Neural progenitor cell (in vitro differentiated cells): ENCODE results near the gene XAGE1A.

ENCODE experiments used
- EZH2 ChIP-seq: fragments of 200-600 bp; sonication (generic); IDR thresholded peaks from 2 replicates; pipeline ENCODE4 v1.6.1; 2017; ENCODE audit warnings: antibody characterized with exemption, mild to moderate bottlenecking, moderate library complexity
- TF ChIP-seq, protein P1 (sequence below): fragments of 200-600 bp; sonication (generic); IDR thresholded peaks from 2 replicates; pipeline ENCODE4 v1.5.1; 2017; ENCODE audit warnings: antibody characterized with exemption, mild to moderate bottlenecking

DNA sequence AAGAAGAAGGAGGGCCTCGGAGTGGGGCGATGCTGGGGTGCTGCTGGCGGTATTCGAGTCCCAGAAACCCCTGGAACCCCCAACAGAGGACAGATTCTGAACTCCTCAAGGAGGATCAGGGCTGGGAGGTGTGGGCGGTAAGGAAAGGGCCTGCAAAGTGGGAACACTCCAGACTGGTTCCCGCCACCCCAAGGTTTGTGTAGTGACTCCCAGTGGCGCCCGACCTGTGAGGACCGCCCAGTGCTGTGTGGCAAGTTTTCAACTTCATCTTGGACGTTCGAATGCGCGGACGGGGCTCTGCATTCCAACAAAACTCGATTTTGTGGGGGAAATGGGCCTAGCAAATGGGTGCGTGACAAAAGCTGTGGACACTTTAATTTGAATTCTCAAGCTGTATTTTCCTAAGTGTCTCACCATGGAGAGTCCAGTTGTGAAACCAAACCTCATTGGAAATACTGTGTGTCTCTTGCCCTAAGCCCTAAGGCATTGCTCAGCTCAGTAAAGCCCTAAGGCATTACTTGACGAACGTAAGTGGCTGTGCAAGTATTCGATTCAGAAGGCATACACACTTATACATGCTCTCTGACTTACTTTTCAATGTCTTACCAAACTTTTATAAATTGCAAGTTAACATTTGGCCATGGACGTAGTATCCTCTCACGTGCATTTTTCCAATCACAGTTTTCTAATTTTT is 48.7 kb downstream of the XAGE1A start:
- TF ChIP-seq, protein P1, sequence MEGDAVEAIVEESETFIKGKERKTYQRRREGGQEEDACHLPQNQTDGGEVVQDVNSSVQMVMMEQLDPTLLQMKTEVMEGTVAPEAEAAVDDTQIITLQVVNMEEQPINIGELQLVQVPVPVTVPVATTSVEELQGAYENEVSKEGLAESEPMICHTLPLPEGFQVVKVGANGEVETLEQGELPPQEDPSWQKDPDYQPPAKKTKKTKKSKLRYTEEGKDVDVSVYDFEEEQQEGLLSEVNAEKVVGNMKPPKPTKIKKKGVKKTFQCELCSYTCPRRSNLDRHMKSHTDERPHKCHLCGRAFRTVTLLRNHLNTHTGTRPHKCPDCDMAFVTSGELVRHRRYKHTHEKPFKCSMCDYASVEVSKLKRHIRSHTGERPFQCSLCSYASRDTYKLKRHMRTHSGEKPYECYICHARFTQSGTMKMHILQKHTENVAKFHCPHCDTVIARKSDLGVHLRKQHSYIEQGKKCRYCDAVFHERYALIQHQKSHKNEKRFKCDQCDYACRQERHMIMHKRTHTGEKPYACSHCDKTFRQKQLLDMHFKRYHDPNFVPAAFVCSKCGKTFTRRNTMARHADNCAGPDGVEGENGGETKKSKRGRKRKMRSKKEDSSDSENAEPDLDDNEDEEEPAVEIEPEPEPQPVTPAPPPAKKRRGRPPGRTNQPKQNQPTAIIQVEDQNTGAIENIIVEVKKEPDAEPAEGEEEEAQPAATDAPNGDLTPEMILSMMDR = no peak
- no peak for TF ChIP-seq EZH2
